ACHN (cell line): ENCODE measurements around the gene PRUNE2.

Source experiments
- DNase-seq: peaks from one replicate; pipeline ENCODE4 v3.0.0-alpha.2; 2015
- in situ Hi-C: cut with HindIII; loops from 2 replicates; pipeline ENCODE4 v1.10.0; 2017; ENCODE audit warnings: low sequenced_read_pairs, low pct_ligation_motif_present, low pct_unique_long_range_greater_than_20kb

PRUNE2 gene

GRCh38 chr9:76902395-76902794 lies 3.5 kb downstream of the PRUNE2 start:
- in situ Hi-C loops, result no loop called here
- no peak for DNase-seq

DNA sequence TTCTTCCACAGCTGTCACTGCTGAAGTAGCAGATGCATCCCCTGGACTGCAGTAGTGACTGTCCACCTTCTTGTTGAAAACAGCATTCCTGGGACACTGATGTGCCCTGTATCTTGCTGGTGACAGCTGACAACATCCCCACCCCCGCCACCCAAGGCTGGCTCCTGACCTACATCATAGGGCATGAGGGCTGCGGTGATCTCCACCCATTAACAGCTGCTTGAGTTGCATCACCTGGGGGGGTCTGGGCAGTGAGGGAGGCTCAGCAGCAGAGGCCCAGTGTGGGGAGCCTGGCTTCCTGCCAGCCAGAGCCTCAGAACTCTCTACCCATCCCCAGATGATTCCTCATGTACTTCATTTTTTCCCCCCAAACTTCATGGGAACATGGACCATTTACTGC lies 4.1 kb downstream of the PRUNE2 start:
- no peak for DNase-seq
- in situ Hi-C loops, result no loop called here

GRCh38 chr9:76900884-76901440 lies 5.0 kb downstream of the PRUNE2 start:
- in situ Hi-C loops, result no loop called here
- DNase-seq, result no peak

GRCh38 chr9:76898786-76899185 lies 7.1 kb downstream of the PRUNE2 start:
- DNase-seq, result no peak
- in situ Hi-C loops, result no loop called here

DNA sequence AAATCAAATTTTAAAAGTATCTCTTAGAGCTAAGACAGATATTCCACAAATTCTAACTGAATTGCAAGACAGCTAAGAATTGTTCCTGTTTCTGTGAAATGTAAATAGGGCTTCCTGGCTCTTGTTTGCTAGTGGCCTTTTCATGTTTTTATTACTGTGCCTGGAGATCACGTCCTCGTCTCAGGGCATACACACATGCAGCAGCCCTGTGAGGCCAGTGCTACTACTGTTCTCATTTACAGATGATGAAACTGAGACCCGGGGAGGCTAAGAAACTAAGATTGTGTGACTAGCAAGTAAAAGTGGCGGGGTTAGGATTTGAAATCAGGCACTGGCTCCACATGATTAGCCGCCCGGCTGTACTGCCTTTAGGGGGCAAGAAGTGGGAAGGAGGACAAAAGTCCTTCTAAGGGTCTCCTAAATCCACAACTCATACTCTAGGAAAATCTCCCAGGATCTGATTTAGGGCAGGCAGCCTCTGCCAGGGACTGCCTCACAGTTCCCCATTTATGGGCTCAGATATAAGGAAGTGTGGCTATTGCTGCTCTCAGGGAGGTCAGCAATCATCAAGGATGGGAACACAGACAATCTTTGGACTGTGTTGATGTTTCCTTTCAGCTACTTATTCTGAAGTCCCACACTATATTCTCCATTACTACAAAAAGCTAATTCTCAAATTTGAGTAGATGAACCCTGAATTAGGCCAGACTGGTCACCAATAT lies 7.9 kb downstream of the PRUNE2 start:
- no peak for DNase-seq
- in situ Hi-C loops, result no loop called here

DNA sequence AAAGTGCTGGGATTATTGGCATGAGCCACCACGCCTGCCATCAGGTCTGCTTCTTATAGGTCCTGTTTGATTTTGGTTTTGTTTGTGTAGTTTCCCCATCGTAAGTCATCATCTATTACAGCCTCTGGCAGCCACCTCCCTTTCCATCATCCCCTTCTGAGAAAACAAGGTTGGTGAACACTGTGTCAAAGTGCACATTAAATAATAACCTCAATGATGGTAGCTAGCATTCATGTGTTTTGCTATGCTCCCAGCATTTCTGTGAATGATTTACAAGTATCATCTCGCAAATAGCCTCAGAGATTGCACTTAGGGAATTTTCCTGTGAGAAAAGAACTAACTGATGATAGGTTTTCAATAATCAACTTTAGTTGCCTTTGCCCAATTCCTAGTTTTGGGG lies 9.9 kb downstream of the PRUNE2 start:
- in situ Hi-C loops, result no loop called here
- peak; percentile 15 for DNase-seq

DNA sequence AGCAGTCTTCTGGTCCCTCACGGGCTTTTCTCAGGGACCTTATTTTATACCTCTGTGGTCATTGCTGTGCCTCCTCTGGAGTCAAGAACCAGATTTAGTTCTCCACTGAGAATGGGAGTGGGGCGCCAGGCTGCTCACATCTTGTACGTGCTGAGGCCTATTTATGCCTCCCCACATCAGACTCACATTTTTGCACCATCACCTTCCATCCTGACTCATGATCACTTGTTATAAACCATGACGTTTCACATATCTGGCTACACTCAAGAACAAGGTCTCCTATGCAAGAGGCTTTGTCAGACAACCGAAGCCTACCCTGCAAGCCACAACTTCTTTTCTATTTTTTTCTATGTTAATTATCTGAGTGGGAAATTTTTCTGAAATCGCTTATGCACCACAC lies 10.7 kb downstream of the PRUNE2 start:
- DNase-seq, result no peak
- in situ Hi-C loops, result no loop called here

- DNase-seq, result no peak
- in situ Hi-C loops, result no loop called here
Measured at GRCh38 chr9:76894198-76894597, 11.7 kb downstream of the PRUNE2 start.

DNA sequence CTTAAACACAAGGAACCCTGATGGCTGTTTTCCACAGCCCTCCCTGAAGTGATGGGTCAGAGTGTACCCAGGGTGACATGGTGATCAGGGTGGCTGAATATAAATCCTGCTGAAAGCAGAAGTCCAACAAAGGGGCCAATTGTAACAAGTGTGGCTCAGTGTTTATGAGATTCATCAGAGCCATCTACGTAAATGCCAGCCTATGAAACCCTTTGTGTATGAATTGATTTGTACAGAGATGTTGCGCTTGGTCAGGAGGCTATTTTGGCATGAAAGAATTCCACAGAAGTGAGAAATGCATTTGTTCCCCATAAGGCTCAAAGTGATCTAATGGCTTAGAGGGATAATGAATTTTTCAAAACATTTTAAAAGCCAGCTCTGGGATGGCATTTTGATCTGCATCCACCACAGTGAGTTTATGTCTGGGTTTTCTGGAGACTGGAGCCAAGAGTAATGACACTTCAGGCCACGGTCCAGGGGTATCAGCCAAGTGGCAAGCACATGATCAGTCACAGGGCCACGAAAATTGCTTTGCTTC lies 12.4 kb downstream of the PRUNE2 start:
- in situ Hi-C loops, result no loop called here
- no peak for DNase-seq

DNA sequence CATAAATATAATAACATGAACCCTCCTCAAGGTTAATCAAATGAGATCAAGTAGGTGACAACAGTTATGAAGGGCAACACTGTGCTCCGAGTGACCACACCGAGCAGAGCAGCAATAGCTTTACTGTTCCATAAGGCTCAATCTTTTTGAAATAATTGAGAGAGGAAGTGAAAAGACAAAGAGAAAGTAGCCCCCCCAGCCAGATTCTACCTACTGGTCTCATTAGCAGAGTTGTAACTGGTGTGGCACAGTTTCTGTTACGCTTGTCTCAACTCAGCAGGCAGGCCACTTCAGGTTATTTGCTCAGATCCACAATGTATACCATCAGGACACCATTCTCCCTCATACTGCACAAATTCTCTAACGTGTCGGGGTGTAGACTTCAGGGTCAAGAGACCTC lies 14.0 kb downstream of the PRUNE2 start:
- in situ Hi-C loops, result no loop called here
- no peak for DNase-seq

DNA sequence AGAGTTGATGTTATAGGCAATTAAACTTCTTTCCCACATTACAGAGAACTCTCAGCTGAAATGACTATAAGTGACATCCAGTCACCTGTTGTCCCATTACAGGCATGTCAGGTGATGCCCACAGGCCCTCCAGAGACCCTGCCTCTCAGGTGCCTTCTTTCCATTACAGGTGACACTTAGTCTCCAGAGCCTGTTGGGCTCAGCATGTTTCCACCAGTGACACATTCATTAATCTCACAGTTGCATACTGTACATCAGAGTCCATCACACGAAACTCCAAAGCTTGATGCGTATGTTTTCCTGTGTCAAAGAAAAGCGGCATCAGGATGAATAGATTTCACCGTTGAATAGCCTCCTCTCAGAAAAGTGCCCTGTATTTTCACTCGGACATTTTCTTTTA lies 14.6 kb downstream of the PRUNE2 start:
- in situ Hi-C loops, result no loop called here
- DNase-seq, result no peak

DNA sequence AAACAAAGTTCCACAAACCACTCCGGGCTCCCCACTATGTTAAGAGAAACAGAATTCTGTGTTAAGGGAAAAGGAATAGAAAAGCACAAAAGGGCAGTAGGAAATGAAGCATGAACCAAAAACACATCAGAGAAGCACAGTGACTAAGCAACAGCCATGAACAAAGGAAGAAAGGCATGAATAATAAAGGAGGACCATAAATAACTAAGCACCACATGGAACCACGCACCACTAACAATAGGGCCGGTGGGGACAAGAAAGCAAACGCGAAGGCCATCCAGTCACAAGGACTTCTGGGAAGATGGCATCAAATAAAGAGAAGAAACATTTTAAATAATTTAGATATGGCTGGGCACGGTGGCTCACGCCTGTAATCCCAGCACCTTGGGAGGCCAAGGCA lies 18.0 kb downstream of the PRUNE2 start:
- in situ Hi-C loops, result no loop called here
- DNase-seq, result no peak

- in situ Hi-C loops, result no loop called here
Measured at GRCh38 chr9:76887003-76887821, 18.7 kb downstream of the PRUNE2 start.

GRCh38 chr9:76886318-76886717 lies 19.6 kb downstream of the PRUNE2 start:
- in situ Hi-C loops, result no loop called here

More at GRCh38 chr9:76887003-76887821, 18.7 kb downstream of the PRUNE2 start:
- peak; percentile 55 for DNase-seq

DNA sequence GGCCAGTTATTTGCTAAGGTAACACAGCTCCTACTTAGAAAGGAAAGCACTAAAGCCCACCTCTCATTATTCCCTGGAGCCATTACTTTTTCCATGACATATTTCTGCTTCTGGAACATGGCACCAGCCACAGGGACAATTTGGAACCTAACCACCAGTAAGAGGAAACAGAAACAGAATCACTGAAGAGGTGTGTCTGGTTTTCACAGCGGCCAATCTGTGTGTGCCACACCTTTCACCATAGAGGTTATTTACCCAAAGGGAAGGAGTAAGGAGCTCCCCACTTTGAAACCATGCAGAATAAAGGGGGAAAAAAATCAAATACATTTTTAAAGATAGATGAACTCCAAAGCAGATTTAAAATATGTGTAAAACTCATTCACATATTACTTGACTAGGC lies 21.1 kb downstream of the PRUNE2 start:
- no peak for DNase-seq
- in situ Hi-C loops, result no loop called here

More at GRCh38 chr9:76886318-76886717, 19.6 kb downstream of the PRUNE2 start:
- no peak for DNase-seq

GRCh38 chr9:76883341-76883855 lies 22.5 kb downstream of the PRUNE2 start:
- no peak for DNase-seq
- in situ Hi-C loops, result no loop called here

DNA sequence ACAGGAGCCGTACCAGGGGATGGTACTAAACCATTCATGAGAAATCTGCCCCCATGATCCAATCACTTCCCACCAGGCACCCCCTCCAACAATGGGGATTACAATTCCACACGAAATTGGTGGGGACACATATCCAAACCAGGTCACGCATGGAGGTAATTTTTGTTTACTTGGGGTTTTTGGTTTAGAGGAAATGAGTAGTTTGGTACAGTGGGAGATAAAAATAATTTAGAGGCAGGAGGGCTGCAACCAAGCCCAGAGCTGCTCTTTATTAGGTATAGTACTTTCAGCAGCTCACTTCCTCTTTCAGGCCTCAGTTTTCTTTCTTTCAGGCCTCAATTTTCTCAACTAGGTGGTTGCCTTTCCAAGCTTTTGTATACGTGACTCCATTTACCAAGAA lies 23.2 kb downstream of the PRUNE2 start:
- in situ Hi-C loops, result no loop called here
- no peak for DNase-seq

DNA sequence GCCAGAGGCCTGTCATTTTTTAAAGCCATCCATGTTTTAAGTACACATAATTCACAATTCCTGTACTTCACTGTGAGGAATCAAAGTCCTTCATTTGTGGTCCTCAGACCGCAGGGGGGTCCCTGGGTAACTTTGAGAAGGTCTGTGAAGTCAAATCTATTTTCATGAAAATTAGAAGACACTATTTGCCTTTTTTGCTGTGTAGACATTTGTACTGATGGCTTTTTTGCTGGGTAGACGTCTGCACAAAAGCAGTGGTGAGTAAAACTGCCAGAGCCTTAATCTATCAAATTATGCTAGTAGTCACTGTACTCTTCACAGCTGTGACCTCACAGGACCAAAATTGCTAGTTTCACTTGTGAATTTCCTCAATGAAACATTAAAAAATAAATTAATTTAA lies 25.7 kb downstream of the PRUNE2 start:
- DNase-seq, result no peak
- in situ Hi-C loops, result no loop called here

GRCh38 chr9:76878933-76879332 lies 27.0 kb downstream of the PRUNE2 start:
- in situ Hi-C loops, result no loop called here
- DNase-seq, result no peak
